GM21786 (cell line): ENCODE measurements around the gene KDM2B.
A peak's percentile ranks its signal among the peaks of the same experiment; 100 is the strongest.
"Not testable (repeated sequence)": the region's sequence is repeated elsewhere in the genome, so short reads cannot be mapped to it uniquely, and the experiment has no call there.

Source experiments
- ATAC-seq: cut with Tn5 transposase; IDR thresholded peaks from one replicate; pipeline ENCODE4 v1.9.1; 2021; ENCODE audit not compliant: unreplicated experiment

Gene KDM2B

GRCh38 chr12:121507984-121508383 lies 72.8 kb downstream of the KDM2B start:
- ATAC-seq, result no peak

GRCh38 chr12:121507245-121507644 lies 73.6 kb downstream of the KDM2B start:
- ATAC-seq, result no peak

DNA sequence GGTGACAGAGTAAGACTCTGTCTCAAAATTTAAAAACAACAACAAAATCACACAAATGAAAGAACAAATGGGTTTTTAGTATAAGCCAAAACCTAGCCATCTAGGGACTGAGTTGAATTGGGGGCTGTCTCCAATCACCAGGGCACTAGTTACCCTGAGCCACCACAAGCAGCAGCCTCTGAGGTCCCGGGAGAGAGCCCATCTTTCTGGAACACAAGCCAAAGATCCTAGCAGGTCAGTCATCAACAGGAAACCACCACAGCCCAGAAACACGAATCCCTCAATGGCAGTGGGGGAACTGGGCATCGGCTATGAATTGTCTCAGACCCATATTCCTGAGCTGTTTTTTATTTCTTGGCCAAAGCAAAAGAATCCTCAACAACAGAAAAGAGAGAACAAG lies 75.3 kb downstream of the KDM2B start:
- no peak for ATAC-seq

GRCh38 chr12:121504505-121504904 lies 76.3 kb downstream of the KDM2B start:
- no peak for ATAC-seq

DNA sequence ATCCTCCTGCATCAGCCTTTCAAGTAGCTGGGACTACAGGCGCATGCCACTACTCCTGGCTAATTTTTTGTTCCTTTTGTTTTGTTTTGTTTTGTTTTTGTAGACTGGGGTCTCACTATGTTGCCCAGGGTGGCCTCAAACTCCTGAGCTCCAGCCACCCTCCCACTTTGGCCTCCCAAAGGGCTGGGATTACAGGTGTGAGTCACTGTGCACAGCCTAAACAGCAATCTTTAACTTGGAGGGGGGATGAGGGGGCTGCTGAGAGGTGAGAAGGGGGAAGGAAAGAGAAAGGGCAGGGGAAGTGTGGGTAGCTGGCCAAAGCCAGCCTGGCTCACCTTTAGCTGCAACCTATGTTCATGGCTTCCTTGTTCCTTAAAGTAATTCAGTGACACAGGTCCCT lies 77.4 kb downstream of the KDM2B start:
- no peak for ATAC-seq

DNA sequence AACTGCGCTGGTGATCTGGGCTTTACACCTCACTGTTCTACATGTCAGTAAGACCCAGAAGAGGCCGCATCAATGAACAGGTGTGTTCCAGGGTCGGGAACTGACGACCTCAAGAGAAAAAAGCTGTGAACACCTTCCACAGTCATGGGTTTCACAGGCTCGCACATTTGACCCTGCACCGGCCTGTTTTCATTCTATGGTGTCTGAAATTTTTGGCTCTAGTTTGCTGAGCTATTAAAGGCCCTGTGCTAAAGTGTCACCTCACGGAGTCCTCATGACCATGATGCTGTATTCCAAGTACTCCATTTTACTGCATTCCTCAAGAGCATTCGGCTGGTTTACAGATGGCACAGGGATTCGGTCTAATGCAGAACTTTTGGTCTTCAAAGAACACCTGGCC lies 78.9 kb downstream of the KDM2B start:
- no peak for ATAC-seq

DNA sequence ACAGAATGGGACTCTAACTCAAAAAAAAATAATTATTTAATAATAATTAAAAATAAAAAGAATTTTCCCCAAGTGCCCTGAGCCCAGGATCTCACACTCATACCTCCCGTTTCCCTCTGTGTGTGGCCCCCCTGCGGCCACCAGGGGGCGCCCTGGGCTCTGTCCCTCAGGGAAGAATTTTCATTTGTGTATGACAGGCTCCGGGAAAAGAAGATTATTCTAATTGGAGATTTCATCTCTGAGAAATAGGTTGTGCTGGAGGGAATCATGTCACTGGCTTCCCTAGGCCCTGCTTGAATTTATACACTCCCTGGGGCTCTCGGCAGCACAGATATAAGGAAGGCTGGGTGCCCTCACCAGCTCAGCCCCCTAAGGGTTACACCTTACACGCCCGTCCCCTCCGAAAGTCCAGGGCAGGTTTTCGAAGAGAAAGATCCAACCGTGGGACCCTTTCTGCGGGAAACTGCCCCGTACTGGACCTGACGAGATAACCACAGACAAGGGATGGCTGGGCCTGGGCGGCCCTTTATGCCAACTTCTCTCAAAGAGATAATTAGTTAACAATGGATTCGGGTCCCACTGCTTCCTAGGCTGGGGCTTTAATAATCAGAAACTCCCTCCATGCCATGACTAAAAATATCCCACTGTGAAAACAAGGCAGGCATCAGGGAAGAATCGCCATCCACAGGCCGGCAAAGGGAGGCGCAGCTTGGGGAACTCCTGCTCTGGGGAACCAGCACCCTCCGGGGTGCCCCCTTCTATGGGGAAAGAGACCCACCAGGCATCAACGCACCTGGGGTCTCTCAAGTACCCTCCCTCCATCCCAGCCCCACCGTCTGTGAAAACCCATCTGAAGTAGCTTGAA lies 80.7 kb downstream of the KDM2B start:
- no peak for ATAC-seq

DNA sequence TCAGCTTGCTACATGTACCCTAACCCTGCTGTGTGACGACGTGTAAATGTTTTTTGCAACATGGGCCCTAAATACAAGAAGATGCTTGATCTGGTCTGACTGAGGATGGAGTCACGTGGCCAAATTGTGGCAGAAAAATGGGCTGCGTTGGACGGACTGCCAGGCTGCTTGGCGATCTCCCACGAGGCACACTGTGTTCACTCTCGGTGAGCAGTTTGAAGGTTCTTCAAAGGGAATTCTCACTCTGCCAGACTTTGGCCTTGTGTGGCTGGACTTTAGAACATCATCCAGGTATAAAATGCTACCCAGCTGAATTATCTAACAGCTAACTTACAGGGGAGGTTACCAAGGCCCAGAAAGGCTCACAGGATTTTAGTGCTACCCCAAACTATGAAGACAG lies 85.1 kb downstream of the KDM2B start:
- no peak for ATAC-seq

GRCh38 chr12:121494093-121494787 lies 86.6 kb downstream of the KDM2B start:
- no peak for ATAC-seq

DNA sequence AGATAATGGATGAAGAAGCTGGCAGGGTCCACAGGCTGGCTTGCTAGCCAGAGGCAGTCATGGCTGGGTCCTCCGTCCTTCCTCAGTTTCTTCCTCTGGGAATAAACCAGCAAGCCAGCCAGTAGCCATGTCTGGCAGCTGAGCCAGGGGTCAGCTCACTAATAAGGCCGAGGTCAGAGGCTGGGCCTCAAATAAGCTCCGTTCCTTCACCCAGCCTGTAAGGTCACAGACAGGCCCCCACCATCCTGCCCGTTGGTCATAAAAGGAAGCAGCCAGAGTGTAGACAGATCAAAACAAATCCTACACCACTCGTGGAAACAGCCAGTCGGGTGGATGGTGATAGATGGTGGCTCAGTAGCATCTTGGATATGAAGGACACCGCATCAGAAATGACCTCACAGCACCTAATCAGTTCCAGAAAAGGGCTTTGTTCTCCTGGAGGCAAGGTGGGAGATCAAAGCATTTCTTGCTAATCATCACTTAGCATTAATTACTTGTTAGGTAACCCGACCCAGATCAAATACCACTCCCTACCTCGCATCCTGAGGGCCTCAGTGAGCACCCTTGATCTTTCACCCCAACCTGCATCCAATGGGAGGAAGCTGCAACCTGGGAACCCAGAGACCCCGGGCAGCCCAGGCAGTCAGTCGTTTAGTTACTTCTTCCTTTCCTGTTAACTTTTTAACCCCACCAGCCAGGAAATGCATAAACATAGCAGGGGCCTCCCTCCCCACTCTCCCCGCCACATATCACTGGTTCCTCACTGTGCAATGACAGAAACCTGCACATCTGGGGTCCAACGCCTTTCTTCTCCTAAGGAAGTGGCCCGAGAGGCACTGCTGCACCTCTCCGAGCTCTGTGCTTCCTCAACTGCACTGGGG lies 90.2 kb downstream of the KDM2B start:
- ATAC-seq, result no peak

DNA sequence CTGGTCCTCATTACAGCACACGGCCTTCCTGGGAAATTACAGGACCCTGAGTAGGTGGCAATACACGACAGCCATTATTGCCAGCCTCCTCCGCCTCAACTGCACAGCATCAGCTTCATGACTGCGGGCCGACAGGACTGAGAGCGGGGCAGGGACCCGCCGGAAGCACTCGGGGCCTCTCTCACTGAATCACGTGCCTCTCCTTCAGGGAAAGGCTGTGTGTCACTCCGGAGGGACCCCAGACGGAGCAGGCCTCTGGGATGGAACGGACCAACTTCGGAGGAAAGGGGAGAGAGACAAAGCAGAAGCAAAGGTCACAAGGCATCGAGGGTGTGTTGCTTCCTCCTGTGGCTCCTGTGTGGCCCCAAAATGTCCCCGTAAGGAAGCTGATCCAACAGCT lies 90.9 kb downstream of the KDM2B start:
- ATAC-seq, result no peak

DNA sequence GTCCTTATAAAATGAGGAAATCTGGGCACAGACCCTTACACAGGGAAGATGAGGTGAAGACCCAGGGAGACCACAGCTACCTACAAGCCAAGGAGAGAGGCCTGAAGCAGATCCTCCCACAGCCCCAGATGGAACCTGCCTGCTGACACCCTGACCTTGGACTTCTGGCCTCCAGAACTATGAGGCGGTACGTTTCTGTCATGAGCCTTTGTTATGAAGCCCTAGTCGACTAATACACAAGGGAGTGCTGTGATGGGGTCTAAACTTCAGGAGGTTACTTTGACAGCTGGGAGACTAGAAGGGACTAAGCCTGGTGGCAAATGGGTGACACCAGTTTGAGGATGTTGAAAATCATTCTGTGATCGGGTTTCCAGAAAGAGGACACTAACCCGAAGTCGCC lies 95.9 kb downstream of the KDM2B start:
- no peak for ATAC-seq

DNA sequence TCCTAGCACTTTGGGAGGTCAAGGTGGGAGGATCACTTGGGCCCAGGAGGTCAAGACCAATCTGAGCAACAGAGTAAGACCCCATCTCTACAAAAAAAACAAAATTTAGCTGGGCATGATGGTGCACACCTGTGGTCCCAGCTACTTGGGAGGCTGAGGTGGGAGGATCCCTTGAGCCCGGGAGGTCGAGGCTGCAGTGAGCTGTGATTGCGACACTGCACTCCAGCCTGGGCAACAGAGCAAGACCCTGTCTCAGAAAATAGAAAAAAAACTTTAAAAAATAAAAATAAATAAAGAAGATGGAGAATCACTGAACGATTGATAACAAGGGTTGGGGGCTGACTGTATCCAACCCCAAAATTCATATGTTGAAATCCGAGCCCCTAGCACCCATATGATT lies 96.3 kb downstream of the KDM2B start:
- ATAC-seq, result not testable (repeated sequence)

DNA sequence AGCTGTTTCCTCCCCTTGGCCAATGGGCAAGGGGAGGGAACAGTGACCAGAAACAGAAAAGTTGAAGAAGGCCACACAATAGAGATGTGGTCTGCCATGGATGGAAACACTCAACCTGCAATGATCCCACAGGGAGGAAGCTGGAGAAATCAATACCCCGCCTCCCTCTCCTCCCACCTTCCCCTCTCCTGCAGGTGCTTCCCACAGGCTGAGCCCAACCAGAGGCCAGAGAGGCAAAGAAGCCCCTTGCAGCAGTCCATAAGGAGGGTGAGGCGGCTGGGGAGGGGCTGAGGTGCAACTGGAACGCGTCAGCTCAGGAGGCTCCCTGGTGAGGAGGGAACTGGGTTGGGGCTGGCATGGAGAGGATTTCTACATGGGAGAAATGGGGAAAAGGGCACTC lies 96.9 kb downstream of the KDM2B start:
- ATAC-seq, result no peak

GRCh38 chr12:121476477-121476876 lies 104.3 kb downstream of the KDM2B start:
- no peak for ATAC-seq

- ATAC-seq, result no peak
Observed at GRCh38 chr12:121475279-121475678, 105.5 kb downstream of the KDM2B start.

DNA sequence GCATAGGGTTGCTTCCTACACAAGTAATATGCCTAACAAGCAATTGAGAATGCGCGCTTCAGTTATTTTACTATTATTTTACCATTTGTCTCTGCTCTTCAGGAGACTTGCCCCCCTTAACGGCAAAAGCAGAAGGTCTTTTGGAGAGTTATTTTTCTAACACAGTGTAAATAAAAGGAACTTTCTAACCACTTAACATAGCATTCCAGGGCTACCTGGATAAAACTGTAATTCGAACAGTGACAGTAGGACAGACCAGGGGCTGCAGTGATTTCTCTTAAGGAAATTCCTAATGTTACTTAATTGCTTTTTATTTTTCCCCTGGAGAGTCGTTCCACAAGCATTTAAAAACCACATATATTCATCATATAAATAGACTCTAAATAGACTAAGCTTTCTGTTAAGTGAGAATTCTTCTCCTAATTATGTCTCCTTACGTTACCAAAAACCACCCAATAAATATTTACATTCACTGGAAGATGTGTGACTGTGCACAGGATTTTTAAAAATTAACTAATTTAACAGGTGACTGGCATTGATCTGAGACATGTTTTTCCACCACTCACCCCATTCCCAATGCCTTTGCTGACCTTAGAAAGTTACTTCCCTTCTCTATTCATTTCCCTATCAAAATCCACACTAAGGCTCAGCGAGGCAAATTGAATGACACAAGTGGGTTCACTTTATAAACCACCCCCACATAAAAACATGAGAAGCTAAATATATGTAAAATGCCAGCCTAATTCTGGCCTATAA lies 108.5 kb downstream of the KDM2B start:
- ATAC-seq, result no peak

DNA sequence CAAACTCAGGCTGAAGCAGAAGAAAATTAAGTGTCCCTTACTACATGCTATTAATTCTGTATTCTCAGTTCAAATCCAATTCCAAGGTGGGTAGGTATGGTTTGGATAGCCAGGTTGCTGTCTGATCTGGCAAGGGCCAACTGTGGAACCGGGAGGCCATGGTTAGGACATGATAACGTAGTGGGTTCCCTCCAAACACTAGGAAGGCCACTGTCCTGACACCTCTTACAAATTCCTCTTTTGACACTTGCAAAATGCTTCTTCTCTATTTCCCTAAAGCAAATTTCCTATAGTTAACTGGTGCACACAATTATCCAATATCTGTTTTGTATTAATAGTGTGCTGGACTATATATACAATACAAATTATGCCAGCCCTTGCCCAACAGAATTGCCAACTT lies 110.1 kb downstream of the KDM2B start:
- ATAC-seq, result no peak

- no peak for ATAC-seq
Observed at GRCh38 chr12:121468499-121468801, 112.4 kb downstream of the KDM2B start.

- peak; percentile 14 for ATAC-seq
Observed at GRCh38 chr12:121467638-121468498, 113.0 kb downstream of the KDM2B start.
